Nephron (organoid): ENCODE results near the gene ITGB5.

Experiments
- H3K27ac Mint-ChIP-seq, 3 experiments: 2 replicates each; pipeline ENCODE4 v1.8.0; 2020; ENCODE audit warnings: mixed read lengths in 3 of 3, mild to moderate bottlenecking in 2 of 3, moderate library complexity in 1 of 3
- H3K27me3 Mint-ChIP-seq: 2 replicates; pipeline ENCODE4 v1.8.0; 2021; ENCODE audit warnings: low read depth, mild to moderate bottlenecking, moderate library complexity, mixed read lengths
- H3K36me3 Mint-ChIP-seq: 2 replicates; pipeline ENCODE4 v1.8.0; 2020; ENCODE audit warnings: low read depth, mixed read lengths
- H3K4me1 Mint-ChIP-seq: 2 replicates; pipeline ENCODE4 v1.8.0; 2020; ENCODE audit warnings: mixed read lengths
- H3K4me3 Mint-ChIP-seq, 3 experiments: 2 replicates each; pipeline ENCODE4 v1.8.0; 2020; ENCODE audit warnings: mild to moderate bottlenecking in 3 of 3, mixed read lengths in 3 of 3, moderate library complexity in 2 of 3
- H3K9me3 Mint-ChIP-seq: 2 replicates; pipeline ENCODE4 v1.8.0; 2020; ENCODE audit warnings: mixed read lengths
- CTCF ChIP-seq, 3 experiments: fragments of 200-600 bp; sonication (generic); IDR thresholded peaks; one replicate each; pipeline ENCODE4 v1.5.0; 2021; ENCODE audit warnings: antibody characterized with exemption in 3 of 3; ENCODE audit not compliant: unreplicated experiment in 3 of 3

The ITGB5 gene

GRCh38 chr3:124860599-124860998, 26.6 kb downstream of the ITGB5 start:
- peaks cover 5% of the 10 kb centered on the region for H3K27me3 Mint-ChIP-seq
- no peak overlapping the region for H3K4me3 Mint-ChIP-seq
- peak overlapping the region in 2 of 3 experiments; percentile 63 to 70 for H3K27ac Mint-ChIP-seq
- no peaks in the 10 kb centered on the region for H3K9me3 Mint-ChIP-seq
- peaks cover 7% of the 10 kb centered on the region for H3K4me1 Mint-ChIP-seq
- no peak for TF ChIP-seq CTCF (IDR thresholded peaks at IDR 0.05; ENCODE audit: unreplicated experiment in 3 of 3)
- peaks cover 10% of the 10 kb centered on the region for H3K36me3 Mint-ChIP-seq

- TF ChIP-seq CTCF (IDR thresholded peaks at IDR 0.05; ENCODE audit: unreplicated experiment in 3 of 3): no peak
- no peaks in the 10 kb centered on the region for H3K9me3 Mint-ChIP-seq
- no peak overlapping the region for H3K4me3 Mint-ChIP-seq
- H3K36me3 Mint-ChIP-seq: peaks cover 22% of the 10 kb centered on the region
- H3K4me1 Mint-ChIP-seq: peaks cover 7% of the 10 kb centered on the region
- no peak overlapping the region for H3K27ac Mint-ChIP-seq
- peaks cover 5% of the 10 kb centered on the region for H3K27me3 Mint-ChIP-seq
Measured at GRCh38 chr3:124859025-124859424, 28.1 kb downstream of the ITGB5 start.

- Mint-ChIP-seq H3K27me3 (peaks cover 5% of the 10 kb centered on the region), H3K4me1 (peaks cover 7% of the 10 kb centered on the region), H3K27ac (no peak overlapping the region), H3K36me3 (peaks cover 23% of the 10 kb centered on the region), H3K9me3 (no peaks in the 10 kb centered on the region), H3K4me3 (no peak overlapping the region)
- no peak for TF ChIP-seq CTCF (IDR thresholded peaks at IDR 0.05; ENCODE audit: unreplicated experiment in 3 of 3)
Measured at GRCh38 chr3:124858275-124858674, 28.9 kb downstream of the ITGB5 start.

- H3K9me3 Mint-ChIP-seq: no peaks in the 10 kb centered on the region
- H3K27ac Mint-ChIP-seq: no peak overlapping the region
- no peak for TF ChIP-seq CTCF (IDR thresholded peaks at IDR 0.05; ENCODE audit: unreplicated experiment in 3 of 3)
- H3K4me1 Mint-ChIP-seq: peaks cover 11% of the 10 kb centered on the region
- H3K27me3 Mint-ChIP-seq: peaks cover 5% of the 10 kb centered on the region
- H3K36me3 Mint-ChIP-seq: peaks cover 23% of the 10 kb centered on the region
- H3K4me3 Mint-ChIP-seq: no peak overlapping the region
Measured at GRCh38 chr3:124856677-124857076, 30.5 kb downstream of the ITGB5 start.

GRCh38 chr3:124854009-124854408, 33.2 kb downstream of the ITGB5 start:
- no peak overlapping the region for H3K4me3 Mint-ChIP-seq
- peaks cover 18% of the 10 kb centered on the region for H3K4me1 Mint-ChIP-seq
- H3K27me3 Mint-ChIP-seq: peaks cover 2% of the 10 kb centered on the region
- TF ChIP-seq CTCF (IDR thresholded peaks at IDR 0.05; ENCODE audit: unreplicated experiment in 3 of 3): no peak
- no peaks in the 10 kb centered on the region for H3K9me3 Mint-ChIP-seq
- H3K36me3 Mint-ChIP-seq: peaks cover 18% of the 10 kb centered on the region
- no peak overlapping the region for H3K27ac Mint-ChIP-seq

- Mint-ChIP-seq H3K4me3 (no peak overlapping the region), H3K4me1 (peaks cover 18% of the 10 kb centered on the region), H3K27ac (no peak overlapping the region), H3K9me3 (no peaks in the 10 kb centered on the region), H3K27me3 (no peaks in the 10 kb centered on the region), H3K36me3 (peaks cover 18% of the 10 kb centered on the region)
- TF ChIP-seq CTCF (IDR thresholded peaks at IDR 0.05; ENCODE audit: unreplicated experiment in 3 of 3): no peak
Measured at GRCh38 chr3:124853446-124853845, 33.7 kb downstream of the ITGB5 start.
